ENCODE measurements around the gene EPSTI1.

The EPSTI1 gene

GRCh38 chr13:42929886-42930535, 62.0 kb downstream of the EPSTI1 start:
- intact Hi-C loops (cut with micrococcal nuclease) = no loop called here
- Mint-ChIP-seq H3K36me3 (ENCODE audit: low read depth) (peaks cover 21% of the 10 kb centered on the region), H3K27me3 (no peaks in the 10 kb centered on the region), H3K4me3 (no peak overlapping the region), H3K27ac (no peak overlapping the region), H3K9me3 (no peaks in the 10 kb centered on the region), H3K4me1 (ENCODE audit: low read depth) (no peaks in the 10 kb centered on the region)

GRCh38 chr13:42926555-42926954, 65.5 kb downstream of the EPSTI1 start:
- H3K27me3 Mint-ChIP-seq = no peaks in the 10 kb centered on the region
- H3K4me3 Mint-ChIP-seq = no peak overlapping the region
- no peak overlapping the region for H3K27ac Mint-ChIP-seq
- H3K9me3 Mint-ChIP-seq = no peaks in the 10 kb centered on the region
- intact Hi-C loops (cut with micrococcal nuclease) = no loop called here
- peaks cover 43% of the 10 kb centered on the region for H3K36me3 Mint-ChIP-seq (ENCODE audit: low read depth)
- H3K4me1 Mint-ChIP-seq (ENCODE audit: low read depth) = no peaks in the 10 kb centered on the region

DNA sequence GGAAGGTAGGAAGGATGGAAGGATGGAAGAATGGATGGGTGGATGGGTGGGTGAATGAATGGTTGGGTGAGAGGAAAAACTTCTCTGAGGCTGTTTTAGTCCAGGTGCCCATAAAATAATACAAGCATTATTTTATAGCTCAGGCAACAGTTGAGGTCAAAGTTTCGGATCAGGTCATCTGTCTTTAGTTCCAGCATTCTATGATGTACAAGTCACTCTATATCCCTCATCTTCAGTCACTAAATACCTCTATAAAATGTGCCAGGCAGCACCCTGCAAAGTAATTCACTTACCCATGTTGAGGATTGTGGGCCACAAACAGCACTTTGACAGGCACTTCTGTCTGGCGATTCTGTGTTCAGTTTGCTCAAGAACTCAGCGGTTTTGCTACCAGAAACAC, 66.0 kb downstream of the EPSTI1 start:
- Mint-ChIP-seq H3K4me1 (ENCODE audit: low read depth) (no peaks in the 10 kb centered on the region), H3K36me3 (ENCODE audit: low read depth) (peaks cover 48% of the 10 kb centered on the region), H3K27ac (no peak overlapping the region), H3K4me3 (no peak overlapping the region), H3K9me3 (no peaks in the 10 kb centered on the region), H3K27me3 (no peaks in the 10 kb centered on the region)
- intact Hi-C loops (cut with micrococcal nuclease) = no loop called here

DNA sequence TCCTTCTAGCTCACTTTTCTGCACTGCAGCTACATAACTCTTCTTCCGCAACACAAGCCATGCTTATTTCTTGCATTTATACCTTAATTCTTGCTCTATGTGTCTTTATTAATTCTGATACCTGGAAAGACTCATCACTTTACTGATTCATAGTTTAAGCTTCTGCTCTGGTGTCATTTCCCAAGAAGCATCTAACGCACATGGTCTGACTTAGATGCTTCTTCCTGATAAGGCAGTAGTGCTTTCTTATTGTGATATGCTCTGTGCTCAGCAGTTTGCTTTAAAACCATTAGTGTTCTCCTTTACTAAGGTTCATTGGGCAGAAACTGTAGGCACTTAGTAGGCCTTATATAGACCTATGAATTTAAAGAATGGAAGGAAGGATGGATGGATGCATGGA, 66.4 kb downstream of the EPSTI1 start:
- no peak overlapping the region for H3K27ac Mint-ChIP-seq
- intact Hi-C loops (cut with micrococcal nuclease) = no loop called here
- H3K4me3 Mint-ChIP-seq = no peak overlapping the region
- H3K4me1 Mint-ChIP-seq (ENCODE audit: low read depth) = no peaks in the 10 kb centered on the region
- H3K9me3 Mint-ChIP-seq = no peaks in the 10 kb centered on the region
- peaks cover 51% of the 10 kb centered on the region for H3K36me3 Mint-ChIP-seq (ENCODE audit: low read depth)
- no peaks in the 10 kb centered on the region for H3K27me3 Mint-ChIP-seq

DNA sequence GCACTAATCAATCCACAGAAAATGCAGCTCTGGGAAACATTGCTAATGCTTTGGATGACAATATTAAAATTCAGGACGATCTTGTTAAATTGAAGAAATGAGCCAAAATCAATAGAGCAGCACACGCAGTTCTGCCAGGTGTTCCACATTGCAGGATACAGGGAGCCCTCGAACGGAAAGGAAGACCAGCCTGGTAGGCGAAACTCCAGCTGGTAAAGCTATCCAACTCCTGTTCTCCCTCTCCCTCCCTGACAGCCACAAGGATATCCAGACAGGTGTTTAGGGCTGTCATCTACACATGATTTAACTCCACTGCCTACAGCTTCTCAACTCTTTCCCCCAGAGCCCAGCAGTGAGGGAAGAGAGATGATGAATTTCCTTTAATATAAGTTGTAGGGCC, 67.7 kb downstream of the EPSTI1 start:
- intact Hi-C loops (cut with micrococcal nuclease) = no loop called here

GRCh38 chr13:42907745-42908144, 84.3 kb downstream of the EPSTI1 start:
- Mint-ChIP-seq H3K4me1 (ENCODE audit: low read depth) (no peaks in the 10 kb centered on the region), H3K9me3 (no peaks in the 10 kb centered on the region), H3K36me3 (ENCODE audit: low read depth) (peaks cover 38% of the 10 kb centered on the region), H3K27me3 (no peaks in the 10 kb centered on the region), H3K27ac (no peak overlapping the region), H3K4me3 (no peak overlapping the region)
- intact Hi-C loops (cut with micrococcal nuclease) = no loop called here

More for the DNA sequence above, 67.7 kb downstream of the EPSTI1 start:
- H3K4me1 Mint-ChIP-seq (ENCODE audit: low read depth) = no peaks in the 10 kb centered on the region
- H3K27ac Mint-ChIP-seq = no peak overlapping the region
- H3K27me3 Mint-ChIP-seq = no peaks in the 10 kb centered on the region
- no peak overlapping the region for H3K4me3 Mint-ChIP-seq
- no peaks in the 10 kb centered on the region for H3K9me3 Mint-ChIP-seq
- H3K36me3 Mint-ChIP-seq (ENCODE audit: low read depth) = peaks cover 62% of the 10 kb centered on the region

- Mint-ChIP-seq H3K4me1 (ENCODE audit: low read depth) (no peaks in the 10 kb centered on the region), H3K27ac (no peak overlapping the region), H3K9me3 (no peaks in the 10 kb centered on the region), H3K36me3 (ENCODE audit: low read depth) (peaks cover 36% of the 10 kb centered on the region), H3K27me3 (no peaks in the 10 kb centered on the region), H3K4me3 (no peak overlapping the region)
- intact Hi-C loops (cut with micrococcal nuclease) = no loop called here
Measured at GRCh38 chr13:42906257-42906656, 85.8 kb downstream of the EPSTI1 start.

- H3K36me3 Mint-ChIP-seq (ENCODE audit: low read depth) = peaks cover 31% of the 10 kb centered on the region
- no peak overlapping the region for H3K27ac Mint-ChIP-seq
Measured at GRCh38 chr13:42905579-42905978, 86.5 kb downstream of the EPSTI1 start.

DNA sequence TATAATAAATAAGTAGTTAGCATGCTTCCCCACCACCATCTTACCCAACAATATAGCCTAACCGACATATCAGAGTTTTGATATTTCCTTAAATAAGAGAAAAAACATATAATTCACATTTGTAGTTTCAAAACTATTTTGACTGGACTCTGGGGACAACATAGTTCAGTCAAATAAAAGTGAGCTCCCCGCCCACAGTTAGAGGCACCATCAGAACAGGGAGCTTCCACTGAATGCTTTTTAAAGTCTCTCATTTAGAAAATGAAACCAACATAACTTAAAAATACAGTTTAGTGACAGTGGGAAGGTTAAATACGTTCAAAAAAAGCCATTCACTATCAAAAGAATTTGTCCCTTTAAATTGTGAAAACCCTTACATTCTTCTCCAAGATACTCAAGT, 92.8 kb downstream of the EPSTI1 start:
- no peak overlapping the region for H3K4me3 Mint-ChIP-seq
- H3K27me3 Mint-ChIP-seq = no peaks in the 10 kb centered on the region
- intact Hi-C loops (cut with micrococcal nuclease) = no loop called here
- H3K27ac Mint-ChIP-seq = no peak overlapping the region
- peaks cover 43% of the 10 kb centered on the region for H3K36me3 Mint-ChIP-seq (ENCODE audit: low read depth)
- no peaks in the 10 kb centered on the region for H3K9me3 Mint-ChIP-seq
- peaks cover 13% of the 10 kb centered on the region for H3K4me1 Mint-ChIP-seq (ENCODE audit: low read depth)

More at GRCh38 chr13:42905579-42905978, 86.5 kb downstream of the EPSTI1 start:
- no peaks in the 10 kb centered on the region for H3K9me3 Mint-ChIP-seq
- no peak overlapping the region for H3K4me3 Mint-ChIP-seq
- H3K27me3 Mint-ChIP-seq = no peaks in the 10 kb centered on the region
- H3K4me1 Mint-ChIP-seq (ENCODE audit: low read depth) = no peaks in the 10 kb centered on the region
- intact Hi-C loops (cut with micrococcal nuclease) = no loop called here

DNA sequence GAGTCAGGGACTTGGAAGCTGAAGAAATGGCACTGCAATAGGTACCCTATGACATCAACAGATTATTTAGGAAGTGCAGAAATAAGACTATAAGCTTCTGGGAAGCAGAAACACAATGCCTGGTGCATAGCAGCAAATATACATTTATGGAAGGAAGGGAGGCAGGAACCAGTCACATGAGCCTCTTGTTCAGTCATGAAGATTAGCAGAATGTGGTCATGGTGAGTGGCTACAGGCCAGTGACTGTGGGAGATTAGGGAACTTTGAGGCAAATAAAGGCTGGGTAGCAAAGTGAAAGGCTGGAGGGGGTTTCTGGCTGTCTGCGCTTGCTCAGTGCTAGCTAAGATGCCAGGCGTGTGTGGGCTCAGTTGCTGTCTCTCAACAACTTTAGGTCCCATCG, 96.3 kb downstream of the EPSTI1 start:
- intact Hi-C loops (cut with micrococcal nuclease) = no loop called here
- Mint-ChIP-seq H3K4me1 (ENCODE audit: low read depth) (peaks cover 13% of the 10 kb centered on the region), H3K9me3 (no peaks in the 10 kb centered on the region), H3K27ac (no peak overlapping the region), H3K27me3 (no peaks in the 10 kb centered on the region), H3K4me3 (no peak overlapping the region), H3K36me3 (ENCODE audit: low read depth) (peaks cover 28% of the 10 kb centered on the region)

DNA sequence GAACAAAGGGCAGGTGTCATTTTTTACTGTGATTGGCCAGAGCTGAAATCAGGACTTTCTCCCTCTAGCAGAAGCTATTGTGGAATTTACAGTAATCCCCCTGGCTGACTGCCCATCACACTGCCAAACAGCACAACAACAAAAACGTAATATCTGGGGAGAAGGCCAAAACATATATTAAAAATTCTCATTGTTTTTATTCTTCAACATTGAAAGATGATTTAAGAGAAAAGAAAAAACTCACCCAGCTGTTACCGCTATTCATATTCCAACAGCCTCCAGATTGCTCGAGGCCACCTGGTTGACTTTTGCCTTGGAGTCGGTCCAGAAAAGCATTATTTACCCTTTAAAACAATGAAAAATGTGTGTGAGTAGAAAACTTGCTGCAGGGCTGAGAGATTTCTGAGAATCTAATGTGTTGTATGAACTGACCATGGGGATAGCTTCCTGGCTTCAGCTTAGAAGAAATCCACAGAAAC, 97.2 kb downstream of the EPSTI1 start:
- H3K4me3 Mint-ChIP-seq = no peak overlapping the region
- peaks cover 31% of the 10 kb centered on the region for H3K36me3 Mint-ChIP-seq (ENCODE audit: low read depth)
- no peaks in the 10 kb centered on the region for H3K9me3 Mint-ChIP-seq
- H3K27me3 Mint-ChIP-seq = no peaks in the 10 kb centered on the region
- H3K4me1 Mint-ChIP-seq (ENCODE audit: low read depth) = peaks cover 13% of the 10 kb centered on the region
- intact Hi-C loops (cut with micrococcal nuclease) = no loop called here
- H3K27ac Mint-ChIP-seq = no peak overlapping the region

DNA sequence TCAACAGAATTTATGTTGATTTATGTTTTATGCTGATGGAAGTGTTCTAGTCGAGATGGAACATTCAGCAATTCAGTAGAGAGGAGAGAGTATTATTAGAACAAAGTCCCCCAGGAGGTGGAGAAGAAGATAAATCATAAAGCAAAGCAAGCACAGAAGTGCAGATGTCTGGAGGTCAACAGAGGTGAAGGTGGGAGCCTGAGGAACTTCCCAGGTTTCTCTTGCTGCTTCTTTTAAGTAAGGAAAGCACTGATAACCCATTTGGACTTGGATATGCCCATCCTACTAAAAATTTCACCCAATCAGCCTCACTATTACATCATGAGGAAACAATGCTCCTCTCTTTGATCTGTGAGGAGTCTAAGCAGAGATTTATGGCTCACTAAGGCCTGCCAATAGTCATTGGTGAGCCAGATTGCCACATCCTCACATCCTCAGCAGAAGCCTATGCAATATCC, 98.8 kb downstream of the EPSTI1 start:
- Mint-ChIP-seq H3K36me3 (ENCODE audit: low read depth) (peaks cover 30% of the 10 kb centered on the region), H3K27me3 (no peaks in the 10 kb centered on the region), H3K27ac (no peak overlapping the region), H3K4me3 (no peak overlapping the region), H3K9me3 (no peaks in the 10 kb centered on the region), H3K4me1 (ENCODE audit: low read depth) (peaks cover 13% of the 10 kb centered on the region)
- intact Hi-C loops (cut with micrococcal nuclease) = no loop called here

- Mint-ChIP-seq H3K9me3 (no peaks in the 10 kb centered on the region), H3K27ac (no peak overlapping the region), H3K27me3 (no peaks in the 10 kb centered on the region), H3K36me3 (ENCODE audit: low read depth) (peaks cover 35% of the 10 kb centered on the region), H3K4me1 (ENCODE audit: low read depth) (peaks cover 13% of the 10 kb centered on the region), H3K4me3 (no peak overlapping the region)
- intact Hi-C loops (cut with micrococcal nuclease) = no loop called here
Measured at GRCh38 chr13:42892760-42893159, 99.3 kb downstream of the EPSTI1 start.

- intact Hi-C loops (cut with micrococcal nuclease) = no loop called here
- no peaks in the 10 kb centered on the region for H3K9me3 Mint-ChIP-seq
- H3K36me3 Mint-ChIP-seq (ENCODE audit: low read depth) = peaks cover 37% of the 10 kb centered on the region
- no peak overlapping the region for H3K27ac Mint-ChIP-seq
- H3K4me1 Mint-ChIP-seq (ENCODE audit: low read depth) = peaks cover 10% of the 10 kb centered on the region
- H3K27me3 Mint-ChIP-seq = no peaks in the 10 kb centered on the region
- H3K4me3 Mint-ChIP-seq = no peak overlapping the region
Measured at GRCh38 chr13:42891591-42891990, 100.5 kb downstream of the EPSTI1 start.

DNA sequence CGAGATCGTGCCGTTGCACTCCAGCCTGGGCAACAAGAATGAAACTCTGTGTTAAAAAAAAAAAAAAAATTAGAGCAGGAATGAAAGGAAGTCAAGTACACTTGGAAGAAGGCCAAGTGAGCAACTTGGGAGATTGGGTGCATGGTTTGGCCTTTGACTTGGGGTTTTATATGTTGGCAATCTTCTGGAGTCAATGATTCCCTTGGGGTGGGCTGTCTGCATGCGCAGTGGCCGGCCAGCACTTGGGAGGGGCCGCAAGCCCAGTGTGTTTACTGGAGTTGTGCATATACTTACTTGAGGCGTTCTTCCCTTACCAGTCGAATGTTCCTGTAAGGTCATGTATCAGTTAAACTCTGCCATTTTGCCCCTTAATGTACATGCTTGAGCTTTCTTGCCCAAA, 106.7 kb downstream of the EPSTI1 start:
- Mint-ChIP-seq H3K36me3 (ENCODE audit: low read depth) (peaks cover 41% of the 10 kb centered on the region), H3K27ac (no peak overlapping the region), H3K27me3 (no peaks in the 10 kb centered on the region), H3K4me3 (no peak overlapping the region), H3K9me3 (no peaks in the 10 kb centered on the region), H3K4me1 (ENCODE audit: low read depth) (peaks cover 17% of the 10 kb centered on the region)
- intact Hi-C loops (cut with micrococcal nuclease) = no loop called here

Measured in dendritic cell treated with granulocyte-macrophage colony-stimulating factor and Interleukin-4, amounts not matched to agents 40 ng/mL and 50 ng/mL, for 4 days (primary cell).